ENCODE measurements around the gene EFCAB6.

Gene EFCAB6

DNA sequence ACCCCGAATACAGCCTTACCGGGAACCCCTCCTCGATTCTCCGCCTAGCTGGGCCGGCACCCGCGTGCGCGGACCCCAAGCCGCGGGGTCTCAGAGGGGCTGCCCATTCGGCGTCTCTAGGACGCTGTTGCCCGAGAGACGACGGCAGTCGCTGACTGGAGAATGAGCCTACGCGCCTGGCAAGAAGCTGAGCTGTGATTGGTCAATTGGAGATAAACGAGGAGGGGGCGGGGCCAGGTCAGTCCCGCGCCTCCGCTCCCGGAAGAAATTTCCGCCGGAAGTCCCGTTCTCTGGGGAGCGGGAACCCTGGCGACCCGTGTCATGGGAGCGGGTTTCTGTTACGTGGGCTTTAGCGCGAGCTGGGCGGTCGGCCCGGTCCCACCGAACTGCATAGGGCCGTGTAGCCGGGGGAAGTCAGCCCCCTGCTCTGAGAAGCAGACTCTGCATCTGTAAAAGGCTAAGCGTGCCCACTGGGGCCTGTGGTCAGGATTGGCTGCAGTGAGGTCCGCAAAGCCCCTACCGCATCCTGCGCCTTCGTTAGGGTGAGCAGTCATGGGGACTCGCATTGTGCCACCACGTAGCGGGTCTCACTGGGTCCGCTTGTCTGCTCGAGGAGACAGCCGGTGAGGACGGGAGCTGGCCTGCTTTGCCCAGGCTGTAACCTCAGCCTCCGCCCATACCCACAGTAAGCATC lies at the start of gene EFCAB6:
EFCAB6 (minus strand) TSS at position 157 of the 694 bp plus-strand sequence. CDS start 29,987 bp downstream, outside the sequence.
- DNase-seq (ENCODE audit: extremely low read depth in 1 of 2, low read depth in 1 of 2), result peak; percentile 75 to 85

- no peak for DNase-seq (ENCODE audit: extremely low read depth in 1 of 2, low read depth in 1 of 2)
Observed at GRCh38 chr22:43861529-43861928, 49.4 kb upstream of the EFCAB6 start.

GRCh38 chr22:43860831-43861230 lies 48.7 kb upstream of the EFCAB6 start:
- no peak for DNase-seq (ENCODE audit: extremely low read depth in 1 of 2, low read depth in 1 of 2)

GRCh38 chr22:43860126-43860525 lies 48.0 kb upstream of the EFCAB6 start:
- DNase-seq (ENCODE audit: extremely low read depth in 1 of 2, low read depth in 1 of 2), result no peak

- DNase-seq (ENCODE audit: extremely low read depth in 1 of 2, low read depth in 1 of 2), result no peak
Observed at GRCh38 chr22:43859621-43860020, 47.5 kb upstream of the EFCAB6 start.

GRCh38 chr22:43859176-43859575 lies 47.1 kb upstream of the EFCAB6 start:
- DNase-seq (ENCODE audit: extremely low read depth in 1 of 2, low read depth in 1 of 2), result no peak

- no peak for DNase-seq (ENCODE audit: extremely low read depth in 1 of 2, low read depth in 1 of 2)
Observed at GRCh38 chr22:43858156-43858895, 46.2 kb upstream of the EFCAB6 start.

DNA sequence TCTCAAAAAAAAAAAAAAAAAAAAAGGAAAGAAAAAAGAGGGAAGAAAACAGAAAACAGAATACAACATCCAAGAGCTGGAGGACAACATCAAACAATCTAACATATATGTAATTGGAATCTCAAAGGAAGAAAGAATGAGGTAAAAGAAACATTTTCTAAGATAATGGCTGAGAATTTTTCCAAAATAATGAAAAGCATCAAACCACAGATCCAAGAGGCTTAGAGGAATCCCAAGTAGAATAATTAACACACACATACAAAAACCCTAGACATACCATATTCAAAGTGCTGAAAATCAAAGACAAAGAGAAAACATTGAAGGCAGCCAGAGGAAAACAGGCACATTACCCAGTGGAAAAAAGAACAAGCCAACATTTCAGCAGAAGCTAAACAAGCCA lies 45.3 kb upstream of the EFCAB6 start:
- no peak for DNase-seq (ENCODE audit: extremely low read depth in 1 of 2, low read depth in 1 of 2)

GRCh38 chr22:43855431-43855830 lies 43.3 kb upstream of the EFCAB6 start:
- DNase-seq (ENCODE audit: extremely low read depth in 1 of 2, low read depth in 1 of 2), result no peak

- no peak for DNase-seq (ENCODE audit: extremely low read depth in 1 of 2, low read depth in 1 of 2)
Observed at GRCh38 chr22:43854786-43855271, 42.7 kb upstream of the EFCAB6 start.

DNA sequence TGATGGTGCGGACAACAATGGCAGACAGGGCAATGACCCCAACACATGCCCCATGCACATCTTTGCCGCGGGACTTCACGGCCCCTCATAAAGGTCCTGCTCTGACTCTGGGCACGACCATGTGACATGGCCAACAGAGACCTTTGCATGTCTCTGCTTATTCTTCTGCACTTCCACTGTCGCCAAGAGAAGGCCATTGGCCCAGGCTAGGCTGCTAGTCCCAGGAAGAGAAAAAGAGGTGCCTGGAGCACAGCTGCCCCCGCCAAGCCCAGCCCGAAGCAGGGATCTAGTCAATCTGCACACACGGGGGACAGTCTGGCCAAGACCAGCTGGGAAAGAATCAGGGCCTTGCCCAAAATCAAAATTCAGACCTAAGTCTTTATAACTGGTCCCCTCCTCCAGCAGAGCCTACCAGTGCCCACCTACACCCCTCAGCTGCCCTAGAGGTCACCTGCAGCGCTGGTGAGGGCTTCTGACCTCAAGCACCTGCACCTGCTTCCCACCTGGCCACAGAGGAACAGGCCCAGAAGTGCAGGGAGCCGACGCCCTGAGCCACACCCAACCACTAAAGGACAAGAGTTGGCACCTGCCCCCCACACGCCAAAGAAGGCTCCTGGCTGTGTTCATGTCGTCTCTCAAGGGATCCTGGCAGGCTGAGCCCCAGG lies 42.1 kb upstream of the EFCAB6 start:
- no peak for DNase-seq (ENCODE audit: extremely low read depth in 1 of 2, low read depth in 1 of 2)

DNA sequence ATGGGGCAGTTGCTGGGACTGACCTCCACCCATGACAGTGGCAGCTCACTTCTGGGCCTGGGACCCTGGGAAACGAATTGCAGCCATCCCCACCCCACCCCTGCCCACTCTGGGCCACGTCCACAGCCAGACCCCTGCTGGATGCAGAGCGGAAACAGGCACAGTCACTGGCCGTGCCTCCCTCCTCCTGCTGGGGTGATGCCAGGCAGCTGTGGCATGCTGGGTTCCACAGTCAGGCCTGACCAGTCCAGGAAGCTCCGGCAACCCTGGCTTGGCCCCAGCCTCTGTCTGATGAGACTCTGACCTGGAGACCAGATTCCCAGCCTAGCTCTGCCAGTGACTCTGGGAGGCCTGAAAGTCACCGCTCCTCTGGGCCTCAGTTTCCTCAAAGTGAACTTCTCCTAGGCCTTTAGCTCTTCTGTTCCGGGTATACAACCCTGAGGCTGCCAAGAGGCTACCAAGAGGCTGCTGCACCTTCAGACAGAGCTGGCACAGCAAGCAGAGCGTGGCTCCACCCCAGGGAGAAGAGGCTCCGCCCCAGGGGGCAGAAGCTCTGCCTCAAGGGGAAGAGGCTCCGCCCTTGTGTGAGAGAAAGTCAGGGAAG lies 41.3 kb upstream of the EFCAB6 start:
- no peak for DNase-seq (ENCODE audit: extremely low read depth in 1 of 2, low read depth in 1 of 2)

DNA sequence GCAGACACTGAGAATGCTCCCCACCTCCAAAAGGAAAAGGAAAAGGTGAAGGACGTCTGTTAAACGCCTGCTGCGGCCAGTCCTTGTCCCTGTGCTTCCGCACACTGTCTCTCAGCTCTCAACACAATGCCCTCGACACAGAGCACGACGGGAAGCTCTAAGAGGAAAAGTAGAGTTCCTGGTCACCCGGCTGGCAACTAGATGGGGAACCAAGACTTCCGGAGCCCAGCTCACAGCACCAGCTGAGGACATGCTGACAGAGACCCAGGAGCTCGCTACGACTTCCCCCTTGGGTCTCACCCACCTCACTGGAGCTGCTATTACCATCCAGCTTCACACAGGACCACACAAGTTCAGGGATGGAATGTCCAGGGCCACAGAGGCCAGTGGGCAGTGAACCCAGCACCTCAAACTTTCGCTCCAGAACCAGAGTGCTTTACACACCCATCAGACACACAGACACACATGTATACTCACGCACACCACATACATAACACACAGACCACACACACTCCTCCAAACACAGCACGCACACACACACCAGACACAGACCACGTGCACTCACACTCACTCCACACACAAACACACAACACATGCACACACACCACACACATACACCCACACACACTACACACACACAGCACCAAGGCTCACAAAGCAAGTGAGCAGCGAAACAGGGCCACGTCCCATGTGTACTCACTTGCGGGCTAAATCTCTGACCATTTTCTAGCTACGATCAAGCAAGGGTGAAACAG lies 40.6 kb upstream of the EFCAB6 start:
- no peak for DNase-seq (ENCODE audit: extremely low read depth in 1 of 2, low read depth in 1 of 2)

DNA sequence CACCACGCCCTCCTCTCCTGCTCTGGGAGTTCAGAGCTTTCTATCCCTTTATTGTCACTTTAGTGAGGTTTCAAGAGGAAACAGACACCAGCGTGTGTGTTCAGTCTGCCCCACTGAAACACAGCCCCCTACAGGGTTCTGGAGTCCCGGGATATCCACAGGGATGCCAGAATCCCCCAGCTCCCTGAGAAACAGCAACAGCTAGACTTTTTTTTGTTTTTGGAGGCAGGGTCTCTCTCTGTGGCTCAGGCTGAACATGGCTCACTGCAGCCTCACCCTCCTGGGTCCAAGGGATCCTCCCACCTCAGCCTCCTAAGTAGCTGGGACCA lies 39.8 kb upstream of the EFCAB6 start:
- no peak for DNase-seq (ENCODE audit: extremely low read depth in 1 of 2, low read depth in 1 of 2)

GRCh38 chr22:43851058-43851978 lies 39.2 kb upstream of the EFCAB6 start:
- DNase-seq (ENCODE audit: extremely low read depth in 1 of 2, low read depth in 1 of 2), result no peak

- DNase-seq (ENCODE audit: extremely low read depth in 1 of 2, low read depth in 1 of 2), result no peak
Observed at GRCh38 chr22:43850529-43850928, 38.4 kb upstream of the EFCAB6 start.

- no peak for DNase-seq (ENCODE audit: extremely low read depth in 1 of 2, low read depth in 1 of 2)
Observed at GRCh38 chr22:43849731-43850130, 37.6 kb upstream of the EFCAB6 start.

- no peak for DNase-seq (ENCODE audit: extremely low read depth in 1 of 2, low read depth in 1 of 2)
Observed at GRCh38 chr22:43848366-43849171, 36.5 kb upstream of the EFCAB6 start.
